ENCODE results near the gene POLR1C. TPM values are rescaled to one million over a fixed set of nuclear protein-coding genes. Genes with fewer than 3 reads are reported as not detected.
A peak's percentile ranks its signal among the peaks of the same experiment; 100 is the strongest.
"Not testable (repeated sequence)": the region's sequence is repeated elsewhere in the genome, so short reads cannot be mapped to it uniquely, and the experiment has no call there.

Gene POLR1C
- polyA plus RNA-seq, 3 donors from 2014 or later, result 5.7 to 15.5 (median 7.3) TPM

- H3K36me3 Mint-ChIP-seq, result peaks cover 16 to 65% (median 21%) of the 10 kb centered on the region in 3 donors
- DNase-seq, result no peak
- H3K4me1 Mint-ChIP-seq, result no peaks in the 10 kb centered on the region
- no peak overlapping the region for H3K4me3 Mint-ChIP-seq
- no peaks in the 10 kb centered on the region for H3K9me3 Mint-ChIP-seq
- peak overlapping the region in 1 of 6 donors; percentile 40 for H3K27ac Mint-ChIP-seq
- H3K27me3 Mint-ChIP-seq (ENCODE audit: low read depth in 3 of 3), result no peaks in the 10 kb centered on the region
These were observed 7.6 kb downstream of the POLR1C start for GRCh38 chr6:43524483-43524961.

GRCh38 chr6:43532201-43532600 lies 15.3 kb downstream of the POLR1C start:
- no peaks in the 10 kb centered on the region for H3K9me3 Mint-ChIP-seq
- no peak overlapping the region for H3K4me3 Mint-ChIP-seq
- H3K27me3 Mint-ChIP-seq (ENCODE audit: low read depth in 3 of 3), result no peaks in the 10 kb centered on the region
- H3K36me3 Mint-ChIP-seq, result peaks cover 21 to 42% (median 24%) of the 10 kb centered on the region in 3 donors
- no peaks in the 10 kb centered on the region for H3K4me1 Mint-ChIP-seq
- no peak overlapping the region for H3K27ac Mint-ChIP-seq
- DNase-seq, result no peak

DNA sequence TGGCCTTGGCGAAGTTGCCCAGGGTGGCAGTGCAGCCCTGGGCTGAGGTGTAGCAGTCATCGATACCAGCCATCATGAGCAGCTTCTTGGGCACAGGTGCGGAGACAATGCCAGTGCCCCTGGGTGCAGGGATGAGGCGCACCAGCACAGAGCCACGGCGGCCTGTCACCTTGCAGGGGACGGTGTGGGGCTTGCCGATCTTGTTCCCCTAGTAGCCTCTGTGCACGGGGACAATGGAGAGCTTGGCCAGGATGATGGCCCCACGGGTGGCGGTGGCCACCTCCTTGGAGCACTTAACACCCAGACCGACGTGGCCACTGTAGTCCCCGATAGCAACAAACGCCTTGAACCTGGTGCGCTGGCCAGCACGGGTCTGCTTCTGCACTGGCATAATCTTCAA lies 22.1 kb downstream of the POLR1C start:
- not testable (repeated sequence) for H3K9me3 Mint-ChIP-seq; H3K4me1 Mint-ChIP-seq; H3K4me3 Mint-ChIP-seq; DNase-seq; H3K27me3 Mint-ChIP-seq (ENCODE audit: low read depth in 3 of 3); H3K27ac Mint-ChIP-seq
- H3K36me3 Mint-ChIP-seq, result peaks cover 13 to 33% (median 17%) of the 10 kb centered on the region in 3 donors

DNA sequence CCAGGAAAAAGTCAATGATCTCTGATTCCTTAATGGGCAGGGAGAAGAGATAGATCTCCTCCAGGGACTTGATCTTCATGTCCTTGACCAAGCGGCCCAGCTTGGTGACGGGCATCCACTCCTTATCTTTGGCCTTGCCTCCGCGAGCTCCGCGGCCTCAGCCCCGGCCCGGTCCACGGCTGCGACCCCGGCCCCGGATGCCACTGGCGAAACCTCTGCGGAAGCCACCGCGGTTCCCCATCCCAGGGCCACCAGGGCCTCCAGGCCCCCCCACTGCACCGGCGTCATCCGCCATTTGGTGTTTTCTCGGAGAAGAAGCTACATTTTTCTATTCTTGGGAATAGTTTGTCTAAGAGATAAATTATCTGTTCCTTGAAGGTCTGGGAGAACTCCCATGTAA lies 22.5 kb downstream of the POLR1C start:
- H3K4me3 Mint-ChIP-seq; H3K27ac Mint-ChIP-seq; H3K4me1 Mint-ChIP-seq; H3K9me3 Mint-ChIP-seq; DNase-seq; H3K27me3 Mint-ChIP-seq (ENCODE audit: low read depth in 3 of 3): not testable (repeated sequence)
- H3K36me3 Mint-ChIP-seq, result peaks cover 13 to 33% (median 17%) of the 10 kb centered on the region in 3 donors

- peaks cover 13 to 33% (median 17%) of the 10 kb centered on the region in 3 donors for H3K36me3 Mint-ChIP-seq
These were observed 23.6 kb downstream of the POLR1C start for GRCh38 chr6:43540507-43540906.

DNA sequence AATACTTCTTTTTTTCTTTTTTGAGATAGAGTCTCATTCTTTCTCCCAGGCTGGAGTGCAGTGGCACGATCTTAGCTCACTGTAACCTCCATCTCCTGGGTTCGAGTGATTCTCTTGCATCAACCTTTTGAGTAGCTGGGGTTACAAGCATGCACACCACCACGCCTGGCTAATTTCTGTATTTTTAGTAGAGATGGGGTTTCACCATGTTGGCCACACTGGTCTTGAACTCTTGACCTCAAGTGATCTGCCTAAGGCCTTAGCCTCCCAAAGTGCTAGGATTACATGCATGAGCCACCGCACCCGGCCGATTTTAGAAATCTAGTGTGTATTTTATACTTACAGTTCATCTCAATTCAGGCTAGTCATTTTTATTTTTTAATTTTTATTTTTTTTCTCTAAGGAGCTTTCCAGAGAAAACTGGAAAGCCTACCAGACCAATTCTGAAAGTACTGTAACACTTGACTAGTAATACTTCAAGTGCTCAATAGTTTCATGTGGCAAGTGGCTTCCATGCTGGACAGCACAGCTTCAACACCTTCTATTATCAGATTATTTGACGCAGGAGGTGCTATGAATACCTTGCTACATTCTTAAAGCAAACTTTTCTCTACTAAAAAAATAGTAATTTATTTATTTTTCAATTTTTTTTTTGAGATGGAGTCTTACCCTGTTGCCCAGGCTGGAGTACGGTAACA lies 25.0 kb downstream of the POLR1C start:
- H3K4me1 Mint-ChIP-seq, result peaks cover 15 to 19% of the 10 kb centered on the region in 2 donors
- H3K4me3 Mint-ChIP-seq, result no peak overlapping the region
- no peaks in the 10 kb centered on the region for H3K9me3 Mint-ChIP-seq
- no peak overlapping the region for H3K27ac Mint-ChIP-seq
- H3K36me3 Mint-ChIP-seq, result peaks cover 21 to 44% (median 25%) of the 10 kb centered on the region in 3 donors
- no peak for DNase-seq
- no peaks in the 10 kb centered on the region for H3K27me3 Mint-ChIP-seq (ENCODE audit: low read depth in 3 of 3)

More at GRCh38 chr6:43540507-43540906, 23.6 kb downstream of the POLR1C start:
- Mint-ChIP-seq H3K27me3 (ENCODE audit: low read depth in 3 of 3) (no peaks in the 10 kb centered on the region), H3K27ac (no peak overlapping the region), H3K4me3 (no peak overlapping the region), H3K9me3 (no peaks in the 10 kb centered on the region), H3K4me1 (peaks cover 14 to 19% of the 10 kb centered on the region in 2 donors)
- DNase-seq, result no peak

DNA sequence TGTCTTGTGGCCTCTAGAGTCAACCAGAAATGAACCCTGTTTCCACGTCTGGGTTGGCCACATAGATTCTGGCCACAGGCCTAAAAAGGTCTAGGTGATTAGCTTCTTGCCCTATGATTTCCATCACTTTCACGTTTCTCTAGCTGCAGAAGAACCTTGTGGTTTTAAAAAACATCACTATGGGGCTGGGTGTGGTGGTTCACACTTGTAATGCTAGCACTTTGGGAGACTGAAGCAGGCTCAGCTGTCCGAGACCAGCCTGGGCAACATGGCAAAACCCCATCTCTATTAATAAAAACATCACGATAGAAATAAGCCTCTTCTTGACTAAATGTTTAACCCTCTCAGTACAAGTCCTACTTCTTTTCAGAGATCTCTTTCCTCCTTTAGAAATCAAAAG lies 27.6 kb downstream of the POLR1C start:
- Mint-ChIP-seq H3K27me3 (ENCODE audit: low read depth in 3 of 3) (no peaks in the 10 kb centered on the region), H3K4me1 (peaks cover 15 to 19% of the 10 kb centered on the region in 2 donors), H3K36me3 (peaks cover 36 to 54% (median 39%) of the 10 kb centered on the region in 3 donors), H3K9me3 (no peaks in the 10 kb centered on the region), H3K27ac (peak overlapping the region; percentile 19 to 86 (median 77)), H3K4me3 (peak overlapping the region; percentile 5 to 73 (median 55))
- peak; percentile 53 to 58 (median 57) for DNase-seq

DNA sequence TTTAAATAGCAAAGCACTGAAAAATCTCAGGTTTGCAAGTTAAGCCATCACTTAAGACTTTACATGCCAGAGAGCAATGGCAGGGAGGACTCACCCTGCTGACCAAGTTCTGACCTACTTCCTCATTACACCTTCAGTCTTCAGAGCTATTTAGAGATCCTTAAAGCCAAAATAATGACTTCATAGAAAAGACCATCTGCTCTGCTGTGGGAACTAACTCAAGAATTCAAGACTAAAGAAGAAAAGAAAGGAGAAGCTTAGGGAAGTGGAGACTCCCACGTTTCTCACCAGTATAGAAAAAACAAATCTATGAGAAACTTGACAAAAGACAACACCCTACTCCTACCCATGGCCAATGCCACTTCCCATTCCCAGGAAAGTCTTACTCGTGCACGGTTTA lies 30.3 kb downstream of the POLR1C start:
- peaks cover 15 to 19% of the 10 kb centered on the region in 2 donors for H3K4me1 Mint-ChIP-seq
- peaks cover 43 to 58% (median 49%) of the 10 kb centered on the region in 3 donors for H3K36me3 Mint-ChIP-seq
- no peak overlapping the region for H3K4me3 Mint-ChIP-seq
- no peaks in the 10 kb centered on the region for H3K27me3 Mint-ChIP-seq (ENCODE audit: low read depth in 3 of 3)
- no peak overlapping the region for H3K27ac Mint-ChIP-seq
- H3K9me3 Mint-ChIP-seq, result no peaks in the 10 kb centered on the region
- DNase-seq, result no peak

DNA sequence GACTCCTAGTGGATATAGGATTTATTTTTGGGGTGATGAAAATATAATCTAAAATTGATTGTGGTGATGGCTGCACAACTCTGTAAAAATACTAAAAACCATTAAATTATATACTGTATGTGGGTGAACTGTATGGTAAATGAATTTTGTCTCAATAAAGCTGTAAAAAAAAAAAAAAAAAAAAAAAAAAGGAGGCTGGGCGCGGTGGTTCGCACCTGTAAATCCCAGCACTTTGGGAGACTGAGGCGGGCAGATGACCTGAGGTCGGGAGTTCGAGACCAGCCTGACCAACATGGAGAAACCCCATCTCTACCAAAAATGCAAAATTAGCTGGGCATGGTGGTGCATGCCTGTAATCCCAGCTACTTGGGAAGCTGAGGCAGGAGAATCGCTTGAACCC lies 40.7 kb downstream of the POLR1C start:
- not testable (repeated sequence) for H3K4me3 Mint-ChIP-seq; H3K9me3 Mint-ChIP-seq; DNase-seq; H3K4me1 Mint-ChIP-seq; H3K27me3 Mint-ChIP-seq (ENCODE audit: low read depth in 3 of 3)
- Mint-ChIP-seq H3K27ac (peak overlapping the region in 1 of 6 donors; percentile 6), H3K36me3 (peaks cover 34 to 47% (median 43%) of the 10 kb centered on the region in 3 donors)

GRCh38 chr6:43559328-43559727 lies 42.4 kb downstream of the POLR1C start:
- Mint-ChIP-seq H3K27ac (no peak overlapping the region), H3K4me1 (no peaks in the 10 kb centered on the region), H3K4me3 (no peak overlapping the region), H3K36me3 (peaks cover 26 to 43% (median 32%) of the 10 kb centered on the region in 3 donors), H3K27me3 (ENCODE audit: low read depth in 3 of 3) (no peaks in the 10 kb centered on the region), H3K9me3 (no peaks in the 10 kb centered on the region)
- DNase-seq, result no peak

- no peak overlapping the region for H3K4me3 Mint-ChIP-seq
- no peak for DNase-seq
- H3K27me3 Mint-ChIP-seq (ENCODE audit: low read depth in 3 of 3), result peaks cover 0 to 6% (median 0%) of the 10 kb centered on the region in 3 donors
- peaks cover 8 to 13% of the 10 kb centered on the region in 2 donors for H3K4me1 Mint-ChIP-seq
- H3K36me3 Mint-ChIP-seq, result peaks cover 20 to 27% (median 21%) of the 10 kb centered on the region in 3 donors
- no peaks in the 10 kb centered on the region for H3K9me3 Mint-ChIP-seq
- peak overlapping the region in 1 of 6 donors; percentile 61 for H3K27ac Mint-ChIP-seq
These were observed 54.1 kb downstream of the POLR1C start for GRCh38 chr6:43570876-43571441.

Other genes with a start within 250 kb of the POLR1C start
- not detected for gene SLC22A7, start 218.8 kb upstream of the POLR1C start, polyA plus RNA-seq
- gene CRIP3, start 208.3 kb upstream of the POLR1C start, polyA plus RNA-seq, result 1 to 10 TPM in 1 of 3 donors, under 1 TPM in 2; 0.26 to 1.3 (median 0.35) TPM
- 1 to 10 TPM in 2 of 3 donors, under 1 TPM in 1; 0.94 to 9.6 (median 5.7) TPM for gene ZNF318, start 147.4 kb upstream of the POLR1C start, polyA plus RNA-seq
- 10 to 100 TPM in 2 of 3 donors, 1 to 10 TPM in 1; 8.1 to 23.6 (median 11.5) TPM for gene ABCC10, start 89.5 kb upstream of the POLR1C start, polyA plus RNA-seq
- under 1 TPM in 1 of 3 donors, not detected in 2; 0.11 TPM for gene DLK2, start 61.5 kb upstream of the POLR1C start, polyA plus RNA-seq
- gene TJAP1, start 39.5 kb upstream of the POLR1C start, polyA plus RNA-seq, result 10 to 100 TPM in 1 of 3 donors, 1 to 10 TPM in 2; 2.6 to 10.9 (median 3.4) TPM
- not detected for gene LRRC73, start 6.7 kb upstream of the POLR1C start, polyA plus RNA-seq
- 10 to 100 TPM; 73.7 to 92.2 (median 76.6) TPM for gene YIPF3, start 163 bp upstream of the POLR1C start, polyA plus RNA-seq
- gene XPO5, start 58.9 kb downstream of the POLR1C start, polyA plus RNA-seq, result 10 to 100 TPM in 1 of 3 donors, 1 to 10 TPM in 2; 5.4 to 14.1 (median 9.1) TPM
- 10 to 100 TPM in 1 of 3 donors, 1 to 10 TPM in 1, not detected in 1; 3.9 to 16.8 TPM for gene POLH, start 59.1 kb downstream of the POLR1C start, polyA plus RNA-seq
- 1 to 10 TPM; 3.6 to 4.9 (median 4.3) TPM for gene GTPBP2, start 112.2 kb downstream of the POLR1C start, polyA plus RNA-seq
- 10 to 100 TPM; 23.7 to 30.4 (median 28.3) TPM for gene MAD2L1BP, start 118.8 kb downstream of the POLR1C start, polyA plus RNA-seq
- gene RSPH9, start 127.9 kb downstream of the POLR1C start, polyA plus RNA-seq, result under 1 TPM; 0.55 to 0.86 (median 0.76) TPM
- gene MRPS18A, start 170.7 kb downstream of the POLR1C start, polyA plus RNA-seq, result 10 to 100 TPM; 53.6 to 83.9 (median 65.6) TPM

All from immature natural killer cell (primary cell).